C4-2B (cell line): Measurements from ENCODE around the gene PNRC1.
"Not testable (repeated sequence)": the region's sequence is repeated elsewhere in the genome, so short reads cannot be mapped to it uniquely, and the experiment has no call there.

Experiments used
- H3K27ac ChIP-seq: fragments of 450-650 bp; 2 replicates; pipeline ENCODE4 v1.5.1; 2017
- ZFX ChIP-seq: fragments of 450-650 bp; IDR thresholded peaks from 2 replicates; pipeline ENCODE4 v1.6.1; 2017
- TF ChIP-seq, protein P1 (sequence below): fragments of 450-650 bp; conservative IDR thresholded peaks from 2 replicates; pipeline ENCODE4 v1.5.1; 2017; ENCODE audit warnings: mild to moderate bottlenecking

PNRC1 gene

DNA sequence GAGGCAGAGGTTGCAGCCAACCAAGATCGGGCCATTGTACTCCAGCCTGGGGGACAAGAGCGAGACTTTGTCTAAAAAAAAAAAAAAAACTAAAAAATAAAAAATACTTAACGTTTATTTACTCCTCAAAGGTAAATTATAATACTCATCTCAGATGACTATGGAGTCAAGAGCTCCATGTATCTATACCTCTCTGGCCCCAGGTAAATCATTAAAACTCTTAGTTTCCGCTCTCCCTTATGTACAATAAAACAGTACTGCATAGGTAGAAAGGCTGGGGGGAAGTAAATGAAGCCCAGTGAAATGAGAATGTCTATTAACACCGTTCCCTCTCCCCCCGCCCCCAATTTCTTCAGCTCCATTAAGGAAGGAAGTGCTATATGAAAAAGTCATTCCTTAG is 36.2 kb downstream of the PNRC1 start:
- no peak overlapping the region for H3K27ac ChIP-seq
- TF ChIP-seq, protein P1, sequence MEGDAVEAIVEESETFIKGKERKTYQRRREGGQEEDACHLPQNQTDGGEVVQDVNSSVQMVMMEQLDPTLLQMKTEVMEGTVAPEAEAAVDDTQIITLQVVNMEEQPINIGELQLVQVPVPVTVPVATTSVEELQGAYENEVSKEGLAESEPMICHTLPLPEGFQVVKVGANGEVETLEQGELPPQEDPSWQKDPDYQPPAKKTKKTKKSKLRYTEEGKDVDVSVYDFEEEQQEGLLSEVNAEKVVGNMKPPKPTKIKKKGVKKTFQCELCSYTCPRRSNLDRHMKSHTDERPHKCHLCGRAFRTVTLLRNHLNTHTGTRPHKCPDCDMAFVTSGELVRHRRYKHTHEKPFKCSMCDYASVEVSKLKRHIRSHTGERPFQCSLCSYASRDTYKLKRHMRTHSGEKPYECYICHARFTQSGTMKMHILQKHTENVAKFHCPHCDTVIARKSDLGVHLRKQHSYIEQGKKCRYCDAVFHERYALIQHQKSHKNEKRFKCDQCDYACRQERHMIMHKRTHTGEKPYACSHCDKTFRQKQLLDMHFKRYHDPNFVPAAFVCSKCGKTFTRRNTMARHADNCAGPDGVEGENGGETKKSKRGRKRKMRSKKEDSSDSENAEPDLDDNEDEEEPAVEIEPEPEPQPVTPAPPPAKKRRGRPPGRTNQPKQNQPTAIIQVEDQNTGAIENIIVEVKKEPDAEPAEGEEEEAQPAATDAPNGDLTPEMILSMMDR, result no peak
- TF ChIP-seq ZFX, result no peak

DNA sequence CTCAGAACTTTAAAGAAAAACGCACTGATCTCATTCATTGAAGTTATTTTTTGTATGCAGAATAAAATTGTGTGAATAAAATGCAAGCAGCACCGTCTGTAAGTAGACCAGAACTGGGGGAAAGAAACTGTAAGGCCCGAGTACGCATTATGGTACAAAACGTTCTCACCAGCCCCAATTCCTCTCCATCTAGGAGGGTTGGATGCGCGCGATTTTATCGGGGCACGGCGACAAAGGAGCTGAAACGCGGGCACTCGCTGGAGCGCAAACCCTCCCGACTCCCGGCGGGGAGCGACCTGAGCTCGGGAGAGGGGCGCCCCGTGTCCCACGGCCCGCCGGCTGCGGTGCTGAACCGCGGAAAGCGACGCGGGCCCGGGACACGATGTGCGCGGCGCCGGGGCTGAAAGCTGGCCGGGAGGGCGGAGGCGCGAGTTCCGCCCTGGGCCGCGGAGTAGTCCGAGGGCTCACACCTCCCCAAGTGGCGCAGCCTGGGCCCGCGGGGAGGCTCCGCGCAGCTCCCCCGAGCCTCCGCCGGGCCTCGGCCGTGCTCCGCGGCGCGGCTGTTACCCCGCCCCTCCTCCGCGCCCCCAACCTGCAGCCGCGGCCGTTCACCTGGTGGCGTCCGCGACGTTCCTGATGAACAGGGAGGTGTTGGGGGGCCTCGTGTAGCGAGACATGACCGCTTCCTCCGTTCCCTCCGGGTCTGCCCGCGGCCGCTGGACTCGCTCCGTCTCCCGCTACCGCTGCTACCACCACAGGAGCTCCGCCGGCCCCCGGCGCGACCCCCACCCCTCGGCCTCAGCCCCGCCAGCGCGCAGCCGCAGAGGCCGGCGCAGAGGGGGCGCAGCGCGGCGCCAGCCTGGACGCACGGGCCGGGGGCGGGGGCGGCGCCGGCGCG is 36.9 kb downstream of the PNRC1 start, which contains the start of gene SRSF12:
Gene SRSF12, minus strand, starts transcription at position 861 of the 898 bp plus-strand sequence. Its CDS starts 184 bp downstream, at position 677.
- TF ChIP-seq, protein P1, result no peak
- no peak for TF ChIP-seq ZFX
- no peak within 1 kb of the TSS for H3K27ac ChIP-seq

GRCh38 chr6:89118931-89119330 is 38.4 kb downstream of the PNRC1 start:
- TF ChIP-seq, protein P1, result no peak
- TF ChIP-seq ZFX, result no peak
- H3K27ac ChIP-seq, result no peak overlapping the region

DNA sequence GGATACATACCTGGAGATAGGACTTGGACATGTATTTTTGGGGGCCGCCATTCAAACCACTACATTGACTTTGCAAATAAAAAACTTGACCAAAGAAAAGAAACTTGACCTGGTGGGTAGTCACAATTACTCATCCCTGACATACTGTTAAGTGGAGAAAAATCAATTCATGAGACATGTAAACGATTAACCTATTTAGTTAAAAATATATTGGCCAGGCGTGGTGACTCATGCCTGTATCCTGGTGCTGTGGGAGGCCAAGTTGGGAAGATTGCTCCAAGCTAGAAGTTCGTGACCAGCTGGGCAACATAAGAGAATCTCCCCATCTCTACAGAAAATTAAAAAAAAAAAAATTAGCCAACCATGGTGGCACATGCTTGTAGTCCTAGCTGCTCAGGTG is 39.8 kb downstream of the PNRC1 start:
- no peak overlapping the region for H3K27ac ChIP-seq
- TF ChIP-seq, protein P1, result no peak
- TF ChIP-seq ZFX, result no peak

DNA sequence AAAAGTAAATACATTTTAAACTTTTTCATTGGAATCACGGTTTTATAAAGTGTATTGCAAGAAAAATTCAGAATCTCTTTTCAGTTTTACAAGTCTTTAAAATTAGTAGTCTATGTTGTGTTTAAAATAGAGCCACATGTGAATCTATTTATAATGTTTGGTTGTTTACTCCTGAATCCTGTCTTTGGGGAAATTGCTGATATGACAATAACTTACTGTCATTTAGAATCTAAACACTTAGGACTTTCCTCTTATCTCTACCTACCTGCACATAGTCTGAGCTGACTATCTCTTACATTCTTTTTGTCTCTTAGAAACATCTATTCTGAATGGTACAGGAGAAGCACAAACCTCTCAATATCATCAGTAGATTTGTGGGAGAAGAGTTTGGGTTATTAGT is 41.4 kb downstream of the PNRC1 start:
- TF ChIP-seq, protein P1, result no peak
- no peak for TF ChIP-seq ZFX

DNA sequence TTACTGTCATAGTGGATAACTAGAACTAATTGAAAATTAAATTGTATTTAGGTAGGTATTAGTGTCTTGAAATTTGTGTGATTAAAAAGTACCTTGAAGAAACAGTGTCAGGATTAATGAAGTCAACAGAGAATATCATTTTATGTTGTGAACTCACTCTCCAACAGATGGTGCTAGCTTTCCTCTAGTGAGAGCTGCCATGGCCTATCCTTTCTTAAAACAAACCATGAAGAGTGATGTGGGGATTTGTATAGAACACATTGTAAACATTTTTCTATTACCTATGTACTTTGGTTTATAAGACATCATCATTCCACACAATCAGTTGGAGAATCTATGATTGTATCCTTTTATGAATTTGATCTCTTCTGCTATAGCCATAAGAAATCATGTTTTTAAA is 42.1 kb downstream of the PNRC1 start:
- TF ChIP-seq ZFX, result no peak
- TF ChIP-seq, protein P1, result peak; percentile 40
- no peak overlapping the region for H3K27ac ChIP-seq

More for the DNA sequence above, 41.4 kb downstream of the PNRC1 start:
- no peak overlapping the region for H3K27ac ChIP-seq

DNA sequence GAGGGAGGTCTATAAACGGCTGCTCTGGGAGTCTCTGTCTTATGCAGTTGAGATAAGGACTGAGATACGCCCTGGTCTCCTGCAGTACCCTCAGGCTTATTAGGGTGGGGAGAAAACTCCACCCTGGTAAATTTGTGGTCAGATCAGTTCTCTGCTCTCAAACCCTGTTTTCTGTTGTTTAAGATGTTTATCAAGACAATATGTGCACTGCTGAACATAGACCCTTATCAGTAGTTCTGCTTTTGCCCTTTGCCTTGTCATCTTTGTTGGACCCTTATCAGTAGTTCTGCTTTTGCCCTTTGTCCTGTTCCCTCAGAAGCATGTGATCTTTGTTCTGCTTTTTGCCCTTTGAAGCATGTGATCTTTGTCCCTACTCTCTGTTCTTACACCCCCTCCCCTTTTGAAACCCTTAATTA is 47.7 kb downstream of the PNRC1 start:
- H3K27ac ChIP-seq, result not testable (repeated sequence)
